Measurements from ENCODE around the gene PPT2.
A peak's percentile ranks its signal among the peaks of the same experiment; 100 is the strongest.
"Not testable (repeated sequence)": the region's sequence is repeated elsewhere in the genome, so short reads cannot be mapped to it uniquely, and the experiment has no call there.

The PPT2 gene

GRCh38 chr6:32177788-32178546, 24.0 kb downstream of the PPT2 start, which contains the start of gene RNF5:
TSS of gene RNF5 (plus strand) at chr6:32178405. CDS start at chr6:32178512, 107 bp downstream.
- DNase-seq, result peak; percentile 94

- no peak for DNase-seq
Measured at GRCh38 chr6:32178547-32179440, 24.9 kb downstream of the PPT2 start.

- DNase-seq, result no peak
Measured at GRCh38 chr6:32179766-32180405, 25.9 kb downstream of the PPT2 start.

GRCh38 chr6:32181148-32181702, 27.3 kb downstream of the PPT2 start:
- DNase-seq, result no peak

- DNase-seq, result no peak
Measured at GRCh38 chr6:32181915-32182529, 28.1 kb downstream of the PPT2 start.

- DNase-seq, result no peak
Measured at GRCh38 chr6:32182555-32182981, 28.6 kb downstream of the PPT2 start.

GRCh38 chr6:32183030-32183429, 29.1 kb downstream of the PPT2 start:
- no peak for DNase-seq

GRCh38 chr6:32183483-32184083, 29.6 kb downstream of the PPT2 start:
- DNase-seq, result no peak

- no peak for DNase-seq
Measured at GRCh38 chr6:32184084-32184640, 30.2 kb downstream of the PPT2 start, which contains the start of gene AGER. TSS of gene AGER (minus strand) at chr6:32184253. CDS start at chr6:32184222, 31 bp downstream.

GRCh38 chr6:32185681-32186131, 31.8 kb downstream of the PPT2 start:
- DNase-seq, result peak; percentile 71

GRCh38 chr6:32186151-32186840, 32.4 kb downstream of the PPT2 start:
- DNase-seq, result not testable (repeated sequence)

GRCh38 chr6:32187009-32187709, 33.2 kb downstream of the PPT2 start:
- DNase-seq, result no peak

GRCh38 chr6:32187725-32188380, 33.9 kb downstream of the PPT2 start:
- not testable (repeated sequence) for DNase-seq

GRCh38 chr6:32188381-32189068, 34.6 kb downstream of the PPT2 start:
- DNase-seq, result no peak

- DNase-seq, result no peak
Measured at GRCh38 chr6:32189069-32189741, 35.3 kb downstream of the PPT2 start.

GRCh38 chr6:32189742-32190053, 35.8 kb downstream of the PPT2 start:
- DNase-seq, result no peak

GRCh38 chr6:32190054-32190851, 36.3 kb downstream of the PPT2 start, which contains the start of gene PBX2:
TSS of gene PBX2 (minus strand) at chr6:32190202. CDS start at chr6:32189915, 287 bp downstream.
- peak; percentile 85 for DNase-seq
